Adrenal gland (tissue), 5 donors: ENCODE measurements around the gene MRPL24.

Source experiments
- CTCF ChIP-seq, 6 experiments: fragments of 450-650 bp in 4 of 6; fragments of 200-600 bp in 2 of 6; sonication (generic) in 1 of 6; IDR thresholded peaks; 1 replicate in 5 of 6; 2 replicates in 1 of 6; pipeline versions ENCODE4 v1.5.1 to v1.8.0; 2016 to 2021; ENCODE audit warnings: antibody characterized with exemption in 6 of 6, mild to moderate bottlenecking in 2 of 6, moderate library complexity in 1 of 6
- POLR2A ChIP-seq, 2 donors: fragments of 450-650 bp; IDR thresholded peaks; one replicate each; pipeline ENCODE4 v1.6.1; 2017; ENCODE audit warnings: antibody characterized with exemption in 2 of 2, mild to moderate bottlenecking in 2 of 2, moderate library complexity in 1 of 2
- donor health status: DM: no; HTN: no; CAD: no.

GRCh38 chr1:156697481-156697880, 43.4 kb downstream of the MRPL24 start:
- TF ChIP-seq CTCF (IDR thresholded peaks at IDR 0.05) (no peak), POLR2A (IDR thresholded peaks at IDR 0.05) (no peak)
